ENCODE measurements around the gene RPA3.

Gene RPA3

DNA sequence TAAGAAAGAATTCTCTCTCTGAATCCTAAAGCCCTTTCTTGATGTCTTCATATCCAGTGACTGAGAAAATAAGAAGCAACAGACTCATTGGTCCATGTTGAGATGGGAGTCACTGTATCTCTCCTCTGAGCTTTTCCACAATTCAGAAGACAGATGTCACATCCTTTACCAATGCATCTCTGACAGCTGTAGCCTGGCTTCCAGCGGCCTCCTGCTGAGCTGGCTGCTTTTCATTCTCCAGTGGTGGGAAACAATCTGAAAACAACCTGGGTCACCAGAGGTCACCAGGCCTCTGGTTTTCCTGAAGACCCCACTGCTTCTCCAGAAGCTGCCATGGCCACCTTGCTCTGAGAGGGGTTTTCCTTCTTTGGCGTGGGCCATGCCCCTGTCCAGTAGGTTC, 18.3 kb upstream of the RPA3 start:
- FAIRE-seq: no peak
- DNase-seq (ENCODE audit: insufficient read length, low spot score): no peak

DNA sequence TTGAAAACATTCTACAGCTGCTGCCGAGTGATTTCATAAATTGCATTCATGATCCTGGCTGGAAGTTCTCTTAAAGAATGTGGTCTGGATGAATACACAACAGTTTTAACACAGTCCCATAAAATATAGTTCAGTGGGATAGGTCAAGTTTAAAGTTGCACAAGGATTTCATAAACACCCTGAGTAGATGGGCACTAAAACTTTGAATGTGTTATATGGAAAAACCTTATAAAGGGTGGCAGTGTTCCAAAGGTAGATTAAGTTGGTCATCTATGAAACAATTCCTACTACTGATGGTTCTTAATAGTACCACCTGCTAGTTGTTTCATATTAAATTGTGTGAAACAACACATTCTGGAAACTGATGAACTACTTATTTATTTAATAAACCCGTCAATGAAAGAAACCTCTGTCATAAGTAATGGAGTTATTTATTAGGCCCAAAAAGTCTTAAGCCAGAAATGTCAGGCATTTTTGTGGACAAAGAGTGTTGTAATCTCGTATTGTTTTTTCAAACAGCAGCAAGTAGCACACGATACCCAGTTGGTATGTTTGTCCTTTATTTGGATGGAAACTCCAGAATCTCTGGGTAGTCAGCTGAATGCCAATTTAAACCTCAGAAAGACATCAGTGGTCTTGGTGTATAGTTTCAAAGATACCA, 14.3 kb upstream of the RPA3 start:
- FAIRE-seq (no peak), DNase-seq (ENCODE audit: insufficient read length, low spot score) (peak; percentile 21)

DNA sequence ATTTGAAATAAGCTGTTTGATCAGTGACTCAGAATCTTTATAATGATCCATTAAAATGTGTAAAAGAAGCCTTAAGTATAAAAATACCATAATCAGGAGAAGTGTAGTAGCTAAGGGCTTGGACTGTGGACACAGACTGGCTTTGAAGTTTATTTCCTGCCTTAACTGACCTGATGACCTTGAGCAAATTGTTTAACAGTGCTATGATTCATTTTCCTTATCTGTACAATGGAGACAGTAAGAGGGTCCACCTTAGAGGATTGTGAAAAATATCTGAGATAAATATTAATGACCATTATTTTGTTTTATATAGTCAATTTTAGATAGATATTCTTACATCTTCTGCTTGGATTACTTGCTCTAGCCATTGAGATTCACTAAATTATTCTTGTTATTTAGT, 13.3 kb upstream of the RPA3 start:
- FAIRE-seq (no peak), DNase-seq (ENCODE audit: insufficient read length, low spot score) (no peak)

DNA sequence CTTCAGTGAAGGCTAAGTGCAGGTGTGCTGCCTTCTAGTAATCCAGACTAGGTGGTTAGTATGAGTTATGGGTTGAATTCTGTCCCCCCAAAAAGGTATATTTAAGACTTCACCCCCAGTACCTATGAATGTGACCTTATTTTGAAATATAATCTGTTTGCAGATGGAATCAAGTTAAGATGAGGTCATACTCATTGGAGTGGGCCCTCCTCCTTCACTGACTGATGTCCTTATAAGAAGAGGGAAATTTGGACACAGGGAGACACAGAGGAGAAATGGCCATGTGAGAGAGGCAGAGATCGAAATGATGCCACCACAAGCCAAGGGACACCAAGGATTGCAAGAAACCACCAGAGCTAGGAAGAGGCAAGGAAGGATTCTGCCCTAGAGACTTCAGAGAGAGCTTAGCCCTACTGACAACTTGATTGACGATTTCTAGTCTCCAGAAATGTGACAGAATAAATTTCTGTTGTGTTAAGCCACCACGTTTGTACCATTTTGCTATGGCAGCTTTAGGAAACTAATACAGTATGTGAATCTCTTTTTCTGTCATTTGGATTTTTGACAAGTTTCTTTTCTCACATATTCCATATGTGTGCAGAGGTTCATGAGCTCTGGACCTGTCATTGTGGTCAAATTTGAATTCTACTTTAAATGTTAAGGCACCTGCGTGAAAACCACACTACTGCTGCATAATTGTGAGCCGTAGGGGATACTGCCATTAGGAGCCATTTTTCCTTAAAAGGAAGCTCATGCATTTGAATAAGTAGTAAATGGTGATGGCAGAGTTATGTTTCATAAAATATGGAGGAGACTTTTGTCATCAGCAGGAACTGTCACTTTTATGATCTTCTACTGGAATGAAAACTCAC, 2.6 kb upstream of the RPA3 start:
- FAIRE-seq: no peak
- DNase-seq (ENCODE audit: insufficient read length, low spot score): no peak

DNA sequence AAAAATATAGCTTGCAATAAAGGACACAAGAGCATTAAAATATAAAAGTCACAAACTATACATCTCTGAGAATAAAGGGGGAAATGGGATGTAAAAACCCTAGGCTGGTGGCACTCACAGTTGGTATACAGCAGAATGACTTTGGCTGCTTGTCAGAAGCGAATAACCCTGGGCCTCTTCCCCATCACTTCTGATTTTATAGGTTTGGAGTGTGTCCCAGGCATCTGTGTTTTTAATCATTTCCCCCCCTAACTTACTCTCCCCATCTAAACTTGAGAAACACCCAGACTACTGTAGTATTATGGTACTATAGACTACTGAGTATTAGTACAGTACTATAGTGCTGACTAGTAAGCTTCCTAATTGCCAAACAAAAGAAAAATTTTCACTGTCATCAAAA, 1.8 kb upstream of the RPA3 start:
- no peak for DNase-seq (ENCODE audit: insufficient read length, low spot score)
- no peak for FAIRE-seq

DNA sequence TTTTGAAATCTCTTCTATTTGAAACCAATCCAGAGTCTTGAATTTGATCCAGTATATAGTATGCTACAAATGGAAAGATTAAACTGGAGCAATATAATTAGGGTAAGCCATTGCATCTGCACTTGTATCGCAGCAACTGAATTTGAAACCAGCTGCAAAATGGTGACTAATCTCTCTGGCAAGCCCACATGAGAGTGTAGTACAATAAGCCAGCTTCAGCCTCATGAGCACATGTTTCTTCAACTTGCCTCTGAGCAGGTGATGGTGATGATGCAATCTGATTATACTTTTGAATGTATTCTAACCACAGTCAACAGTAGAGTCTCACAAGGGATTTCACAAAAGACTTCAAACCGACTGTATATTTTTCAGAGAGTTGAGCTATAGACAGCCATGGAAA, 829 bp upstream of the RPA3 start:
- FAIRE-seq: peak; percentile 80
- peak; percentile 72 for DNase-seq (ENCODE audit: insufficient read length, low spot score)

DNA sequence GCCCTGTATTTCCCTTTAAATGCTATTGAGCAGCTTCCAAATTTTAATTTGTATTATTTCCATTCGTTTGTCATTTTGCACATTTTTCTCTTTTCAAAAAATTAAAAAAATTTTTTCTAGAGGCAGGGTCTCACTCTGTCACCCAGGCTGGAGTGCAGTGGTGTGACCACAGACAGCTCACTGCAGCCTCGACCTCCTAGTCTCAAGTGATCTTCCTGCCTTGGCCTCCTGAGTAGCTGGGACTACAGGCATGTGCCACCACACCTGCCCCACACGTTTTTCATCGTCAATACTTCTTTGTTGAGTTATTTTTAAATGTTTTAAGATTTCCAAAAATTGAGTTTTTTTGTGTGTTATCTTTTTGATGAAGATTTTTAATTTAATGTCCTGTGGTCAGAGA, 4.7 kb downstream of the RPA3 start:
- DNase-seq (ENCODE audit: insufficient read length, low spot score) (no peak), FAIRE-seq (no peak)

DNA sequence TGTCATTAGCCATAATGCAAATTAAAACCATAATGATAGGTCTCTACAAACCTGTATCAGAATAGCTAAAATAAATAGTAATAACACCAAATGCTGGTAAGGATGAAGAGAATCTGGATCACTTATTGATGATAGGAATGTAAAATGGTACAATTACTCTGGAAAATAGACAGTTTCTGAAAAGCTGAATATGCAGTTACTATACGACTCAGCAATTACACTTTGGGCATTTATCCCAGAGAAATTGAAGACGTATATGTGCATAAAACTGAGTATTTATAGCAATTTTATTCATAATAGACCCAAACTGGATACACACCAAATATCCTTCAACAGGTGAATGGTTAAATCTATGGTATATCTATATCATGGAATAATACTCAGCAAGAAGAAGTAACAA, 7.9 kb downstream of the RPA3 start:
- no peak for FAIRE-seq
- DNase-seq (ENCODE audit: insufficient read length, low spot score): no peak

DNA sequence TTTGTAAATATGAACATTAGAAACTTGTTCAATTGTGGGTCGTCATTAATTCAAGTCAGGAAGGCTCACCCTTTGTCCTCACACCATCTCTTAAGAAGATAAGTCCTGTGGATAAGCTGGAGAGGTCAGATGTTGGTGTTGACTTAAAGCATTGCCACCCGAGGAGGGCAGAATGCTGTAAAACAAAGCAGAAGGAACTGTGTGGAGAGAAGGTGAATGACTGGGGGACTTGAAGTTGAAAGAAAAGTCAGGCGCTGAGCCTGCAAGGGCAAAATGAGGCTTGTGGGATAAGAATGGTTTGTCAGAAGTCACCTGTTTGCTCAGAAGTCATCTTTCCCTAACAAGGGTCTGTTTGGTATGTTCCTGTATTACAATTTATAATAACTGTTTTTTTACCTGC, 9.1 kb downstream of the RPA3 start:
- DNase-seq (ENCODE audit: insufficient read length, low spot score) (no peak), FAIRE-seq (no peak)

DNA sequence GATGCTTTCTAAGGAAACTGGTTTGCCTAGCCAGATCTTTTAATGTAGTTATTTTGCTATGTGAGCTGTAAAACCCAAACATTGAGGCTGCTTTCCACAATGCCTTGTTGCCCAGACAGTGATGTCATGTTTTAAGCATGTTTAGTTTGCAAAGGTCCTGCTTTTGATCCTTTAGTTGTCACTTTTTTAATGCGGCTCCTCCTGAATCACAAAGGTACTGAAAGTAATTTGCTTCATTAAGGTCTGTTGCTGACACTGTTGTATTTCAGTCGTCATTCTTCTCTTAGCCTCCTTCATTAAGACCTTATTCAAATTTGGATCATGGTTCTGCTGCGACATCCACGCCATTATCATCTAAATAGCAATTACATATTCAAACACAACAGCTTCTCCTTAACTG, 10.6 kb downstream of the RPA3 start:
- FAIRE-seq: no peak
- no peak for DNase-seq (ENCODE audit: insufficient read length, low spot score)

DNA sequence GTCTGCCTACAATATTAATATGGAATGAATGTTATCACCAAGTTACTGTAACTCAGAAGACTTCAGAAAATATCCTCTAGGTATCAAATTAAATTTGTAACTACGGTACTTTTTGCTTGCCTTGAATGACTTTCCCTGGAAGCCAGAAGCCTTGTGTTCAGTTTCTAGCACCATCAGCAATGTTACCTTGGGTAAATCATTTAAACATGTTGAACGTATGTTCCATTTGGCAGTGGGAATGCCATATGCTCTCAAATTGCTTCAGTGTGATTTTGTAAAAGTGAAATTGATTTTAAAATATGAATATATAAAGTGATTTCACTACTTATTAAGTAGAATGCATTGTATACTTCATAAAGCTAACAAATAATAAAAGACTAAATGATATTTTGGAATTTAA, 11.2 kb downstream of the RPA3 start:
- FAIRE-seq: no peak
- DNase-seq (ENCODE audit: insufficient read length, low spot score): no peak

DNA sequence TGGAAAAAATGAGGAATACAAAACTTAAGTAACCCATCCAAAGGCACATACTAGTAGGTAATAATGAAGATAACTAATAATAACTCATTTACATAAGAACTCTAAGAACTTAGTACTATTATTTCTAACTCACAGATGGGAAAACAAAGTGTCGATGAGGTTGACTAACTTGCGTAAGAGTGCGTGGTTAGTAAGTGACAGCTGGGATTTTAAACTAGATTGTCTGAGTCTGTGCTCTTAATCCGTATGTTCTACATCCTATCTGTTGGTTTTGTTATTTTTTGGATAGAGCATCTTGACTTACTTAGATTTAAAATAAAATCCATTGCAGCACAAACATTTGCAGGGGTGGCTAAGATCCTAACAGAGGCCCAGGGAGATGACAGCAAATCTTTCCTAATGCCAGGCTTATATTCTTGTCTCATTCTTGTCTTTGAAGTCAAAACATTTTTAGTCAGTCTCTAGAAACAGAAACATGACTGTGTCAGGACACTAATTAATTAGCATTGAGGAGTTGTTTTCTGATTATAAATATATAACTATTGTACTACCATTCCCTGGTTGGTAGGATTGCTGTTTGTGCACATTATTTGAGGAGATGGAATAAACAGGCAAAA, 11.7 kb downstream of the RPA3 start:
- DNase-seq (ENCODE audit: insufficient read length, low spot score) (no peak), FAIRE-seq (no peak)

DNA sequence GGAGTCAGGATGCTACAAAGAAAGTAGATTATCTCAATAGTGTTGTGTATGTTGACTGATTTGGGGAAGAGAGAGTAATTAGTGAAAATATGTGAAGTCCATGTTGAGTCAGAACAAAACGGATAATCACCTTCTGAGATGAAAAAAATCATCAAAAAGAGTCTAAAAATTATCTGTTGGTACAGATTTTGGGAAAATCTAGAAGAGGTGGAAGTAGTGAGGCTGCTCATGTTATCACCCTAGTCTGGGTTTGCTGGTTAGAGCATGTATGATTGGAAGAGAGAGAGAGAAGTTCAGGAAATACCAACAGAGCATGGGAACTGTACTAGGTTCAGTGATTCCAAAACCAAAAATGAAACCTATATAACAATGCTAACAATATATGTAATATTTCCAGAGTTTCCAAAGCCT, 12.3 kb downstream of the RPA3 start:
- DNase-seq (ENCODE audit: insufficient read length, low spot score): no peak
- no peak for FAIRE-seq

DNA sequence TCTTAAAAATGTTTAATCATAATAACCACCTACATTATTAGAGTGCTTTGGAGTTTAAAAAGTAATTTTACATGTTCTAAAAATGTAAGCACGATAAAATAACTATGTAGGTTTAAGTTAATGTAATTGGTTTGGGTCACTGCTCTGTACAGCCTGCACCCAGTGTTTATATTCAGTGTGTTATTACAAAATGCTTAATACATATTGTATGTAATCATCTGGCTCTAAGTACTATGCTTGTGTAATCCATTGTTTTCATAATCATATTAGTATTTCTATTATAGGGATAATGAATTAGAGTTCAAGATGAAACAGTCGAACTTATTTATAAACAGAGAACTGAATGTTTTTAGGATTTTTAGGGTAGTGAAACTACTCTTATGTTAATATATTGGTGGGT, 13.1 kb downstream of the RPA3 start:
- no peak for DNase-seq (ENCODE audit: insufficient read length, low spot score)
- no peak for FAIRE-seq

DNA sequence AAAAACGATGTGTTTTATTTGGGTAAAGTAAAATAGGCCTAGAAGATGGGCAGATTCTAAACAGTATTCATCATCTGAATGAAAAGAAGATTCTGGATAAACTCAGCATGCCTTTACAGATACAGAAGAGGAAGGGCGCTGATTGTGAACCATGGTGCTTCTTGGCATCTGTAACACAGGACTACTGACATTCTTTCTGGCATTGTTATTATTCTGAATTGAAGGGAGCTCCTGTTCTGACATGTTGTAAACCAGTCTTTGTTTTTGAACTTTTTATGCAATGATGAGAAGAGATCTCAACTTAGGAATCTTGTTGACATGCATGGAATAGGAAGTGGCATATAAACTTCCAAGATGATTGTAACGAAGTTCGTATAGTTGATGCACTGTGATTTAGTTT, 13.5 kb downstream of the RPA3 start:
- DNase-seq (ENCODE audit: insufficient read length, low spot score) (no peak), FAIRE-seq (no peak)

DNA sequence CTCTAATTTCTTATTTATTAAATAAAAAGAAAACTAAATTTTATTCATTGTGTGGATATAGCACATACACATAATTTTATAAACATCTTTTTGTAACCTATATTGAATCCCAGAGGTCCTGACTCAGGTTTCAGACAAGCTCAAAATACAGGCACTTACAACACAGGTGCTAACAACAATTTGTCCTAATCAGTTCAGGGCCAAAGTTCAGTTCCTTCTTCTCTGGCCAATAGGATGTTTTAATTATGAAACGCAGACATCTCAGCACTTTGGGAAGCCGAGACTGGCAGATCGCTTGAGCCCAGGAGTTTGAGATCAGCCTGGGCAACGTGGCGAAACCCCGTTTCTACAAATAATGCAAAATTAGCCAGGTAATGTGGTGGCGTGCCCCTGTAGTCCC, 15.0 kb downstream of the RPA3 start:
- no peak for FAIRE-seq
- no peak for DNase-seq (ENCODE audit: insufficient read length, low spot score)

DNA sequence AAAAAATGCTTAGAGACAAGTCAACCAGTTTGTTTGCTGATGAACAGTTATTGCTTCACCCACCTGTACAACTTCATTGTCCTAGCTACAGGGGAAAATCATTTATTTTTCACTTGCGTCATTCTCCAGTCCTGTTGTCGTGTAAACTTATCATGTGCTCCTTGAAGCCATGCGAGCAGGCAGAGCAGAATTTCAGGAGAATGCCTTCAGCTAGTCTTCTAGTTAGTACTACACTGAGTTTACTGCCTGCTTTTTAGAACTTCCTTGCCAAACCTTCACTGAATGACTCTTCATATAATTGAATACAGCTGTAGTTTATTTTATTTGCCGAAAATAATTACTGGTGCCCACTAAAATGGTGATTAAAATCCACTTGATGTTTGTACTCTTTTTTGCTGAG, 15.6 kb downstream of the RPA3 start:
- no peak for DNase-seq (ENCODE audit: insufficient read length, low spot score)
- FAIRE-seq: peak; percentile 42

DNA sequence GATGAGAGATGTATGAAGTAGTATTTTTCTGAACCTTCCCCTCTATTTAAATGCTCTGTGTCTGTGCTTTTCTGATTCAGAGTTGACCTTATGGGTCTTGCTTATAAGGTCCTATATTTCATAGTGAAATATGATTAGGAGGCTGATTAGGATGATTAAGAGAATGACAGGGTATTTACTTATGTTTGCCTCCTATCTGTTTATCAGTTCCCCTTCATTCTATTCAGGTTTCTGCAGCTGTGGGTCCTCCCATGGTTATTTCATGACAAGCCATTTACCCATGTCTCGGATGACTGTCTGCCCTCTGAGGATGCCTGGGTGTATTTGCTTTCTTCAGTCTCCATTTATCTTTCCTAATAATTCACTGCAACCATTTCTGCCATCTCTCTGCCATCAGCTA, 16.9 kb downstream of the RPA3 start:
- FAIRE-seq (no peak), DNase-seq (ENCODE audit: insufficient read length, low spot score) (no peak)

DNA sequence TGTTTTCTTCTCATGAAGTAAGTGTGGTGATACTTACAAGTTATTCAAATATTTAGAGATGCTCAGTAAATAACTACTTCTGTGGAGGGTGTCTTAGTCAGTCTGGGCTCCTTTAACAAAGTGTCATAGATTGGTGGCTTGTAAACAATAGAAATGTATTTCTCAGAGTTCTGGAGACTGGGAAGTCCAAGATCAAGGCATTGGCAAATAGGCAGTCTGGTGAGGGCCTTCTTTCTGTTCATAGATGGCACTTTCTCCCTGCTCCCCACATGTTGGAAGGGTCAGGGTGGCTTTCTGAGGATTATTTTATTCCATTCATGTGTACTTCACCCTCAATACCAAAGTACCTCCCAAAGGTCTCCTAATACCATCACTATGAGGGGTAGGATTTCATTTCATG, 18.4 kb downstream of the RPA3 start:
- FAIRE-seq (no peak), DNase-seq (ENCODE audit: insufficient read length, low spot score) (no peak)

DNA sequence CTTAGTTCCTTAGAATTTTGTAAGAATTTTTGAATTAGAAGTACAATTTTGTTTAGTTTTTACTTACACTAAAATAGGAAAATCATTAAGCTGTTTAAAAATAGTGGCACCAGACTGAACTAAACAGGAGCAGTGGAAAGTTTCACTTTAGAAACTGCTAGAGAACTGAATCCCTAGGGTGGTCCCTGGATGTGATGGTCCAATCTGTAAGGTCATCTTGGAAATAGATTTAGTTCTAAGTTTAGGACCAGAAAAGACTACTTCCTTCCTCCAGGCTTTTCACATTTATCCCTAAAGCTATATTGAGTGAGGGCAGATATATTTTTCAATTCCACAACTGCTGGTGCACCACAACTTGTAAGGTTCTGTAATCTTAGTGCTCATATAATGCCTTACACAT, 19.0 kb downstream of the RPA3 start:
- no peak for FAIRE-seq

DNA sequence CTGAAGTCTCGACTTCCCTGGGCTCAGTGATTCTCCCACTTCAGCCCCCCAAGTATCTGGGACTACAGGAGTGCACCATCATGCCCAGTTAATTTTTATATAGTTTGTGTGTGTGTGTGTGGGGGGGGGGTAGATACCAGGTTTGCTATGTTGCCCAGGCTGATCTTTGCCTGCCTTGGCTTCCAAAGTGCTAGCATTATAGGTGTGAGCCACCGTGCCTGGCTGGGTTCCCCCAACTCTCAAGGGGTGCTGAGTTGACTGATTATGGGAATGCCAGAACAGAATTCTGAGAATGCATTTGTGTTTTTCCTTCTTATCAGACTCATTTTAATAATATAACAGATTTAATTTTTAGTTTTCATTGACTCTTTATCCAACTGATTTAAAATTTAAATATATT, 19.5 kb downstream of the RPA3 start:
- DNase-seq (ENCODE audit: insufficient read length, low spot score) (no peak), FAIRE-seq (no peak)

More for the DNA sequence above, 19.0 kb downstream of the RPA3 start:
- no peak for DNase-seq (ENCODE audit: insufficient read length, low spot score)
